Measurements from ENCODE around the gene NGEF. TPM values are rescaled to one million over a fixed set of nuclear protein-coding genes. Genes with fewer than 3 reads are reported as not detected.
"Not testable (repeated sequence)": the region's sequence is repeated elsewhere in the genome, so short reads cannot be mapped to it uniquely, and the experiment has no call there.

Gene NGEF
- total RNA-seq, 2 donors from 2014 or later, result 0.81 to 3.6 TPM

GRCh38 chr2:233020454-233020853, 7.4 kb upstream of the NGEF start:
- DNase-seq (ENCODE audit: low spot score) (no peak), ATAC-seq (ENCODE audit: insufficient number of reproducible peaks, low FRiP score, low read depth) (no peak)
- TF ChIP-seq CTCF (IDR thresholded peaks at IDR 0.05), result no peak
- no peak overlapping the region for H3K27ac ChIP-seq
- no peak overlapping the region for H3K4me3 ChIP-seq
- no peaks in the 10 kb centered on the region for H3K27me3 ChIP-seq (replicated peaks; ENCODE audit: insufficient read depth)
- H3K9me3 ChIP-seq, result no peaks in the 10 kb centered on the region
- H3K4me1 ChIP-seq (ENCODE audit: control insufficient read depth in 1 of 2, low read depth in 2 of 2), result no peaks in the 10 kb centered on the region
- no peaks in the 10 kb centered on the region for H3K36me3 ChIP-seq

DNA sequence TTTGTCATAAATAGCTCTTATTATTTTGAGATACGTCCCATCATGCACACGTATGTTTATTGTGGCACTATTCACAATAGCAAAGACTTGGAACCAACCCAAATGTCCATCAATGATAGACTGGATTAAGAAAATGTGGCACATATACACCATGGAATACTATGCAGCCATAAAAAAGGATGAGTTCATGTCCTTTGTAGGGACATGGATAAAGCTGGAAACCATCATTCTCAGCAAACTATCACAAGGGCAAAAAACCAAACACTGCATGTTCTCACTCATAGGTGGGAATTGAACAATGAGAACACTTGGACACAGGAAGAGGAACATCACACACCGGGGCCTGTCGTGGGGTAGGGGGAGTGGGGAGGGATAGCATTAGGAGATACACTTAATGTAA, 6.6 kb upstream of the NGEF start:
- H3K4me3 ChIP-seq; ATAC-seq (ENCODE audit: insufficient number of reproducible peaks, low FRiP score, low read depth): not testable (repeated sequence)

GRCh38 chr2:233017947-233018346, 4.9 kb upstream of the NGEF start:
- TF ChIP-seq CTCF (IDR thresholded peaks at IDR 0.05), result no peak
- DNase-seq (ENCODE audit: low spot score), result no peak
- H3K4me1 ChIP-seq (ENCODE audit: control insufficient read depth in 1 of 2, low read depth in 2 of 2), result no peaks in the 10 kb centered on the region
- H3K27me3 ChIP-seq (replicated peaks; ENCODE audit: insufficient read depth), result no peaks in the 10 kb centered on the region
- no peaks in the 10 kb centered on the region for H3K36me3 ChIP-seq
- H3K4me3 ChIP-seq, result no peak overlapping the region
- ATAC-seq (ENCODE audit: insufficient number of reproducible peaks, low FRiP score, low read depth), result no peak
- no peaks in the 10 kb centered on the region for H3K9me3 ChIP-seq
- no peak overlapping the region for H3K27ac ChIP-seq

More for the DNA sequence above, 6.6 kb upstream of the NGEF start:
- not testable (repeated sequence) for H3K4me1 ChIP-seq (ENCODE audit: control insufficient read depth in 1 of 2, low read depth in 2 of 2); DNase-seq (ENCODE audit: low spot score); H3K27me3 ChIP-seq (replicated peaks; ENCODE audit: insufficient read depth); H3K27ac ChIP-seq; H3K9me3 ChIP-seq; H3K36me3 ChIP-seq

- Histone ChIP-seq H3K4me3 (no peak overlapping the region), H3K27ac (no peak overlapping the region), H3K36me3 (no peaks in the 10 kb centered on the region), H3K27me3 (replicated peaks; ENCODE audit: insufficient read depth) (no peaks in the 10 kb centered on the region), H3K4me1 (ENCODE audit: control insufficient read depth in 1 of 2, low read depth in 2 of 2) (no peaks in the 10 kb centered on the region), H3K9me3 (no peaks in the 10 kb centered on the region)
- no peak for TF ChIP-seq CTCF (IDR thresholded peaks at IDR 0.05)
- DNase-seq (ENCODE audit: low spot score), result no peak
- ATAC-seq (ENCODE audit: insufficient number of reproducible peaks, low FRiP score, low read depth), result no peak
Measured at GRCh38 chr2:233015019-233015645, 2.1 kb upstream of the NGEF start.

DNA sequence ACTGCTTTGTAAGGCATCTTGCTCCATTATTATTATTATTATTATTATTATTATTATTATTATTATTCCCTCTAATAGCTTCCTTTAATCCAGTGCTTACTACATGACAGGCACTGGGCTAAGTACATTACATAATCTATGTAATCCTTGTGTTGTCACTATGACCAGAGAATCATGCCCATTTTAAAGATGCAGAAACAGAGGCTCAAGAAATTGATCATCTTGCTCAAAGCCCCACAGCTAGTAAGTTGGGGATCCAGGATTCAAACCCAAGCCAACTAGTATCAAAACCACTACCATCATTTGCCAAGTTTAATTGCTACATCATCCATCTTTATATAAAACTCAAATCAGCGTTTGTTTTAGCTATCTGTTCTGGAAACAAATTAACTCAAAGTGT, 594 bp upstream of the NGEF start:
- TF ChIP-seq CTCF (IDR thresholded peaks at IDR 0.05), result no peak
- no peak overlapping the region for H3K4me3 ChIP-seq
- ATAC-seq (ENCODE audit: insufficient number of reproducible peaks, low FRiP score, low read depth), result no peak
- H3K27ac ChIP-seq, result no peak overlapping the region
- H3K27me3 ChIP-seq (replicated peaks; ENCODE audit: insufficient read depth), result no peaks in the 10 kb centered on the region
- peaks cover under 1 to 1% of the 10 kb centered on the region in 2 donors for H3K4me1 ChIP-seq (ENCODE audit: control insufficient read depth in 1 of 2, low read depth in 2 of 2)
- no peak for DNase-seq (ENCODE audit: low spot score)
- H3K9me3 ChIP-seq, result no peaks in the 10 kb centered on the region
- H3K36me3 ChIP-seq, result no peaks in the 10 kb centered on the region

Measured in thoracic aorta (tissue), 2 donors.